AG04450 (cell line): ENCODE data around the gene PLA2G4C. TPM values are rescaled to one million over a fixed set of nuclear protein-coding genes. Genes with fewer than 3 reads are reported as not detected.
"Not testable (repeated sequence)": the region's sequence is repeated elsewhere in the genome, so short reads cannot be mapped to it uniquely, and the experiment has no call there.

Source experiments
- CTCF ChIA-PET: fragments of 300-600, 350-600 bp; formaldehyde crosslinking; extraction: SDS; loops from one replicate; lab custom pipeline; 2022; ENCODE audit warnings: antibody characterized with exemption, inconsistent platforms; lab: Charles Lee
- POLR2A ChIA-PET: fragments of 350-600 bp; formaldehyde crosslinking; extraction: SDS; loops from one replicate; lab custom pipeline; 2021; ENCODE audit warnings: antibody characterized with exemption, inconsistent platforms; lab: Yijun Ruan, JAX
- DNase-seq: peaks from one replicate; pipeline ENCODE4 v3.0.0-alpha.2; 2011; ENCODE audit warnings: low read depth, low spot score
- H3K27ac ChIP-seq: one replicate; pipeline ENCODE4 v1.5.1; 2012; ENCODE audit warnings: low read depth, low read length, control low read depth
- H3K27me3 ChIP-seq: one replicate; pipeline ENCODE4 v1.6.0; 2012; ENCODE audit warnings: low read length; ENCODE audit not compliant: control insufficient read depth, insufficient read depth
- H3K4me3 ChIP-seq: 2 replicates; pipeline ENCODE4 v1.5.1; 2011; ENCODE audit warnings: mild to moderate bottlenecking, low read depth, low read length, control low read depth
- H3K9me3 ChIP-seq: 2 replicates; pipeline ENCODE4 v1.5.1; 2012; ENCODE audit warnings: low read length; ENCODE audit not compliant: control insufficient read depth, insufficient read depth
- CTCF ChIP-seq: IDR thresholded peaks from 2 replicates; pipeline ENCODE4 v1.5.1; 2011; ENCODE audit warnings: low read depth, low read length, control low read depth, inconsistent platforms
- polyA plus RNA-seq: library from polyadenylated mRNA; depleted of rRNA; stranded (reverse); fragments of >200 nt; gene quantifications from 2 replicates; pipeline ENCODE4 v1.2.3, GENCODE V29; 2011

Gene PLA2G4C
- polyA plus RNA-seq, 1 experiment = 8.0 TPM

GRCh38 chr19:48094129-48094854 is 16.3 kb downstream of the PLA2G4C start:
- no peak for DNase-seq
- H3K9me3 ChIP-seq = peaks cover 14% of the 10 kb centered on the region; the same call in 1 of the 2 replicates
- no peak overlapping the region for H3K4me3 ChIP-seq
- POLR2A ChIA-PET = no interaction called here
- no peak overlapping the region for H3K27ac ChIP-seq
- CTCF ChIA-PET = interaction anchor here (1.3 to 1.6 kb wide), 2 partner anchors 13 to 131 kb away, joined by 6 to 7 read pairs; no protein-coding TSS in a partner anchor
- H3K27me3 ChIP-seq = no peaks in the 10 kb centered on the region
- TF ChIP-seq CTCF = no peak

- not testable (repeated sequence) for H3K4me3 ChIP-seq, H3K27me3 ChIP-seq, H3K27ac ChIP-seq
- H3K9me3 ChIP-seq = peaks cover 18% of the 10 kb centered on the region; the same call in 1 of the 2 replicates
- peak; percentile 82 for DNase-seq
- ChIA-PET POLR2A (interaction anchor here (0.6 kb wide), 1 partner anchor 118 kb away, joined by 7 read pairs; no protein-coding TSS in a partner anchor), CTCF (interaction anchor here (0.6 kb wide), 1 partner anchor 190 kb away, joined by 4 read pairs; no protein-coding TSS in a partner anchor)
Observed at GRCh38 chr19:48091111-48091718, 19.4 kb downstream of the PLA2G4C start.

GRCh38 chr19:48090281-48090802 is 20.3 kb downstream of the PLA2G4C start:
- H3K4me3 ChIP-seq = no peak overlapping the region
- no peak for TF ChIP-seq CTCF
- CTCF ChIA-PET = no interaction called here
- POLR2A ChIA-PET = no interaction called here
- H3K27me3 ChIP-seq = peaks cover 6% of the 10 kb centered on the region
- H3K27ac ChIP-seq = no peak overlapping the region
- no peak for DNase-seq
- H3K9me3 ChIP-seq = peaks cover 26% of the 10 kb centered on the region; the same call in 1 of the 2 replicates

- H3K27ac ChIP-seq, H3K27me3 ChIP-seq, POLR2A ChIA-PET, DNase-seq, H3K4me3 ChIP-seq: not testable (repeated sequence)
- H3K9me3 ChIP-seq = peaks cover 22% of the 10 kb centered on the region; the same call in 1 of the 2 replicates
- CTCF ChIA-PET = interaction anchor here (0.6 kb wide), 1 partner anchor 14 kb away, joined by 3 read pairs; no protein-coding TSS in a partner anchor
Observed at GRCh38 chr19:48088991-48089390, 21.6 kb downstream of the PLA2G4C start.

- no peak overlapping the region for H3K27ac ChIP-seq
- POLR2A ChIA-PET = interaction anchor here (0.5 kb wide), 1 partner anchor 870 kb away, joined by 6 read pairs; no protein-coding TSS in a partner anchor
- no peak for DNase-seq
- H3K4me3 ChIP-seq = no peak overlapping the region
- CTCF ChIA-PET = interaction anchor here (0.9 kb wide), 1 partner anchor 125 kb away, joined by 3 read pairs; no protein-coding TSS in a partner anchor
- peaks cover 17% of the 10 kb centered on the region; the same call in 1 of the 2 replicates for H3K9me3 ChIP-seq
- no peak for TF ChIP-seq CTCF
- H3K27me3 ChIP-seq = peaks cover 6% of the 10 kb centered on the region
Observed at GRCh38 chr19:48085904-48086864, 24.4 kb downstream of the PLA2G4C start.
